Skin of body (tissue), 2 donors: ENCODE measurements around the gene MLN. TPM values are rescaled to one million over a fixed set of nuclear protein-coding genes. Genes with fewer than 3 reads are reported as not detected.

Source experiments
- DNase-seq: peaks from one replicate; lab custom pipeline; 2025; lab: John Stamatoyannopoulos, UW
- total RNA-seq: library from RNA; depleted of rRNA; stranded (reverse); fragments of >200 nt; gene quantifications from one replicate; pipeline ENCODE4 v1.2.3, GENCODE V29; 2014

Gene MLN
- not detected for total RNA-seq

DNA sequence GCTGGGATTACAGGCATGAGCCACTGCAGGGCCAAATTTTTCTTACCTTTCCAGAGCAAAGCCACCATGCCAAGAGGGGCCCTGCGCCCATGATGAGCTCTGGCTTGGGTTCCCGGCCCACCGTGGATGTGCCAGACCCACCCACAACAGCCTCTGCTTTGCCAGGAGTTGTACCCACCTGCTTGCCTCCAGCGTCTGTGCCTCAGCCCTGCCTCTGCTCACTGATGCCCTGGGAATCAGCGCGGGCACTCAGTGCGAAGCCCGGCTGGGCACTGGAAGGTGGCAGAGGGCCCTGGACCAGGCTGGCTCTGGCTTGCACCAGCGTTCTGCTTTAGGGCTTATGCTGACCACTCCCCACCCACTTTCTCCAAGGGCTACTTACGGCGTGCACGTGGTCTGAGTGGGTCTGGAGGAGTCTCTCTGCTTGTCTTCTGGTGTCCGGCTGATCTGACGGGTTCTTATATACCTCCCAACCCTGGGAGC, at the start of gene MLN:
MLN (minus strand) TSS at position 433 of the 483 bp plus-strand sequence. CDS start 2,840 bp downstream, outside the sequence.
- no peak for DNase-seq

GRCh38 chr6:33853026-33853425, 49.2 kb upstream of the MLN start:
- DNase-seq, result no peak

DNA sequence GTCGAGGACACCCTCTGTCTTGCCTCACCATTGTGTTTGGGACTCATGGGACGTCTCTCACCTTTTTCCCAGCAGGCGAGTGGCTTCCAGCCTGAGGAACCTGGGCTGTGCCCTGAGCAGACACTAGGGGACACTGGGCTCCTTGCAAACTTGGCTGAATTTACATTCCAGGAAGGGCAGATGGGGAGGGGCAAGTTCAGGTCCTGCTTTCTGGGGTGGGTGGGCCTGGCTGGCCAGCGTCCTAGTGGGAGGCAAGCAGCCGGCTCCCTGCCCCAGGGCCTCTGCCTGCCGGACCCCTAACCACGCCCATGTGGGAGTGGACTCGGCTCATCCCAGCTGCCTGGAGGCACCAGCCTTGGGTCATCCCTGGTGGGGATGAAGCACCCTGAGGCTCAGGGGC, 48.2 kb upstream of the MLN start:
- no peak for DNase-seq

DNA sequence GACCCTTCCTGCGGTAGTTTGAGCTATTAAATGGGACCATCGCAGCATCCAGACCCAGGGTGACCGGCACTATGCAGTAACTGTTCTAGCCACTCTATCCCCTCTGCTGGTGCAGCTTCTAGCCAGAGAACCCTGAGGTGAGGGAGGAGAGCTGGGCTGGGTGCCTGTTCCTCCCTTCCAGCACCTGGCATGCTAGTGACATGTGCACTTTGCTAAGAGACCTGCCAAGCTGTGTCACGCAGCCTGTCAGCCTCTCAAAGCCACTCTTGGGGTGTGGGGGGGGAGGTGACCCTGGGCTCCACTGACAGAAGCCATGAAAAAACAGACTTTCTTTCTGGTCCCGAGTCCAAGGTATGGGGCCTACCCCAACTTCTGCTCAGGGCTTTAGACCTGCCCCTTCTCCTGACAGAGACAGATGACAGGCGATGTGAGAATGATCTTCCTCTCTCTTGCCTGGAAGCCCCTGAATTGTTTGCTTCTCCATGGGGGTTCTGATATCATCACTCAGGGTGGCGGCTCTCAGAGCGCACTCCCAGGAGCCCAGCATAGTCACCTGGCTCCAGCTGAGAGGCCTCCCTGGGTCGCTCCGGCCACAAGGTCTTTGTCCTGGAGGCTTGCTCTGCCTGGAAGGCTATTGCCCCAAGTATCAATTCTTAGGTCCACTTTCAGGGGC, 47.2 kb upstream of the MLN start:
- DNase-seq, result no peak

GRCh38 chr6:33850296-33850695, 46.5 kb upstream of the MLN start:
- DNase-seq, result no peak

DNA sequence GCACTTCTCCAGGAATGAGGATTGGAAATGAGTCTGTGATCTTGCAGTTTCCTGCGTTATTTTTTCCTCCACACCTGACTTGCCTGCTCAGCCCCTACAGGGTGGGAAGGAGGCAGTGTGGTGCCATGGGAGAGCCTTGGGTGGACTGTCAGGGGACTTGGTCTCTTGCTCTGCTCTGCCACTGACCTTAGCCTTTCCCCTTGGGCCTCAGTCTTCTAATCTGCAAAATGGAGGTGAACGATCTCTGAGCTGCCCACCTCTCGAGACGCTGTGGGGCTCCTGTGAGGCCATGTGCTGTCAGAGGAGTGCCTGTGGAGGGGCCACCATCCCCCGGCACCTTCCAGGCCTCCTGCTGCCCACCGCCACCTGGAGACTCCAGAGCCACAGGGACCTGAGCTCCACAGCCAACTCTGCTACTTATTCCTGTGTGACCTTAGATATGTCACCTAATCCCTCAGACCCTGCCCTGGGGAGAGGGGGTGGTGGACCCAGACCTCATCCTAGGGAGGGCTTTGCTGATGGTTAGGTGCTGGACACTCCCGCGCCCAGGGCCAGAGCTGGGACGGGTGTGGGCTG, 45.8 kb upstream of the MLN start:
- no peak for DNase-seq

GRCh38 chr6:33848484-33848883, 44.7 kb upstream of the MLN start:
- DNase-seq, result no peak

GRCh38 chr6:33847867-33848266, 44.1 kb upstream of the MLN start:
- DNase-seq, result no peak

DNA sequence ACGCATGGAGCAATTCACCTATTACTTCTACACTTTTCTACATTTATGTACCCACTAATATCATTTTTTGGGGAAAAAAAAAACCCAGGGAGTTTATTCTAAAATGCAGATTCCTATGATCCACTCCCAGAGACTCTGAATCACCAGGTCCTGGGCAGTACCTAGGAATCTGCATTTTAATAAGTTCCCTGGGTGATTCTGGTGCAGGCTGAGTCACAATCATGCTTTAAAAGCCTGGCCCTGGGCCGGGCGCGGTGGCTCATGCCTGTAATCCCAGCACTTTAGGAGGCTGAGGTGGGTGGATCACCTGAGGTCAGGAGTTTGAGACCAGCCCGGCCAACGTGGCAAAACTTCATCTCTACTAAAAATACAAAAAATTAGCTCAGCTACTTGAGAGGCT, 43.3 kb upstream of the MLN start:
- no peak for DNase-seq

DNA sequence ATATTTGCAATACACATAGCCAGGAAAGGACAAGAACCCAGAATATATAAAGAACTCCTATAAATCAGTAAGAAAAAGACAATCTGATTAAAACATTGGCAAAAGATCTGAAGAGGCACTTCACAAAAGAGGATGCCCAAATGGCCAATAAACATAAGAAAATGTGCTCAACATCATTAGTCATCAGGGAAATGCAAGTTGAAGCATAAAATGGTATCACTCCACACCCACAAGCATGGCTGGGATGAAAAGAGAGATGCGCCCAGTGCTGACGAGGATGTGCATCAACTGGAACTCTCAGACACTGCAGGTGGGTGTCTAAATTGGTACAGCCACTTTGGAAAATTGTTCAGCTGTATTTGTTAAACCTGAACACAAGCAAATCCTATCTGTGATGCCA, 42.4 kb upstream of the MLN start:
- DNase-seq, result no peak

GRCh38 chr6:33845031-33845745, 41.4 kb upstream of the MLN start:
- no peak for DNase-seq

- DNase-seq, result no peak
These were observed 39.6 kb upstream of the MLN start for GRCh38 chr6:33843131-33844121.

- no peak for DNase-seq
These were observed 38.1 kb upstream of the MLN start for GRCh38 chr6:33841868-33842267.

DNA sequence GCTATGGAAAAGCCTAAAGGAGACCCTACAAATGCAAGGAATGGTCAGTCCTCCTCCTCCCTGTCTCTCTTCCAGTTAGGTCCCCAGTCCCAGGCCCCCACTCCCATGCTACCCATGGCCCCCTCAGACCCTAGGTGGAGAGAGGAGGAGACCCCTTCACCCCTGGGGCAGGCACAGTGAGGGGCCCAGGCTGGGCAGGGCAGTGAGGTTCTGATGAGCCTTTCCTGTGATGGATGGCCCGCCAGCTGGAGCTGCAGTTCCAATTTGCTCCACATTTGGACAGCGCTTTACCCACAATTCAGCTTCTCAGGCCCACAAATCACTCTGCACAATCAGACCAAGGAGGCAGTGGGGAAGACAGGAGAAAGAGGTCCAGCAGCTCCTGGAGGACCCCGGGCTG, 37.3 kb upstream of the MLN start:
- DNase-seq, result no peak

DNA sequence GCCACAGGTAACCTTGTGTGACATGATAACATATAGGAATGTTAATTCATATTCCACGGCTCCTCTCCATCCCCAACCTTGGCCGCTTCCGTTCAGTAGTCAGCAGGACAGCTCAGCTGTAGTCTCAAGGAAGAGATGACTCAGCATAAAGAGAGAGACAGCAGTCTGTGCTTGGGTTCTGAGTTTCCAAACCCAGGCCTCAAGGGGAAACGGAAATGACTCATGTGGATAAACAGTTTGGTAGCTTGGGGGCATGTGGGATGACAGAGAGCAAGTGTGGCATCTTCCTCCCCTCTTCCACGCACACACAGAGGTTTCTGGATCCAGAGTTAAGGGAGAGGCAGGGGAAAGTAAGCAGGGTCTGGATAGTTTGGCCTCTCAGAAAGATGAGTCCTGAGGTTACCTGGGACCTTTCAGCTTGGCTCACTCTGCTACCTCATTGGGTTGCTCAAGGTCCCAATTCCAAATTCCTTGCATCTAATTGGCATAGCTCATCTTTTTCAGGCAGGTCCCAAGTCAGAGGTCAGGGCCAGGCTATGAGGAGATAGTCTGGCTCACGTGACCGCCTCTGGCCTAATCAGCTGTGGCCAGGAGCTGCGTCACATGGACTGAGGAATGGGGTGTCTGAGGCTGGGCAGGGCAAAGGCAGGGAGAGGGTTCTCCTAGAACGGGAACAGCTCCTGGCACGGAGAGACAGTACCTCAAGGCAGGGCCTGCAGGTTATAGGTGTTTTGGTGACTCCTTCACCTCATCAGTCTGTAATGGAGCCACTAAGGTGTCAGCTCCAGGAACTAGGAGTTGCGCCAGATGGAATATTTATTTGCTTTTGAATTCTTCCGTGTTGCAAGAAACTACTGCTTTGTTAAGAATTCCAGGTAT, 36.5 kb upstream of the MLN start:
- DNase-seq, result peak; percentile 64

- no peak for DNase-seq
These were observed 35.7 kb upstream of the MLN start for GRCh38 chr6:33839399-33840047.

DNA sequence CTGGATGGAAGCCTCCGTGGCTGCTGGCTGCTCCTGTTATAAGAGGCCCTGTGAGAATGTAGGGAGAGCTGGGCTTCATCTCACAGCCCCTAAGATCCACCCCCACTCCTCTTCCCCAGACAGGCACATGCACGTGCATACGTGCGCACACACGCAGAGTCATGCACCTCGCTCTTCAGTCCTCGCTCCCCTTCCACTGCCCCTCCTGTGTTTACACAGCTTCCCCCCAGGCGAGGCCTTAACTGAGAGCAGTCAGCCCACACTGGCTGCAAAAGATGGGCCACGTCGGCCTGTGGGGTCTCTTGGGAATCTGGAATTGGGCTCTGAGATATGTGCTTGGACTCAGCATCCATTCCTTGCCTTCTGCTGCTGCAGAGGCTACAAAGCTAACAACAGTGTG, 35.2 kb upstream of the MLN start:
- no peak for DNase-seq

GRCh38 chr6:33837971-33838665, 34.3 kb upstream of the MLN start:
- no peak for DNase-seq

GRCh38 chr6:33836806-33837469, 33.1 kb upstream of the MLN start:
- no peak for DNase-seq
